H54 (cell line): ENCODE data around the gene FAM222A.

Source experiments
- DNase-seq: peaks from one replicate; pipeline ENCODE4 v3.0.0; 2011; ENCODE audit warnings: low spot score, mixed read lengths; ENCODE audit not compliant: insufficient read length
- FAIRE-seq: peaks from 3 replicates; lab custom pipeline; 2011; peaks lifted over from hg19 to GRCh38; lab: Jason Lieb, UNC
- POLR2A ChIP-seq: IDR thresholded peaks from 2 replicates; pipeline ENCODE4 v1.6.1; 2011; ENCODE audit warnings: low read depth, mild to moderate bottlenecking, low read length

Gene FAM222A

DNA sequence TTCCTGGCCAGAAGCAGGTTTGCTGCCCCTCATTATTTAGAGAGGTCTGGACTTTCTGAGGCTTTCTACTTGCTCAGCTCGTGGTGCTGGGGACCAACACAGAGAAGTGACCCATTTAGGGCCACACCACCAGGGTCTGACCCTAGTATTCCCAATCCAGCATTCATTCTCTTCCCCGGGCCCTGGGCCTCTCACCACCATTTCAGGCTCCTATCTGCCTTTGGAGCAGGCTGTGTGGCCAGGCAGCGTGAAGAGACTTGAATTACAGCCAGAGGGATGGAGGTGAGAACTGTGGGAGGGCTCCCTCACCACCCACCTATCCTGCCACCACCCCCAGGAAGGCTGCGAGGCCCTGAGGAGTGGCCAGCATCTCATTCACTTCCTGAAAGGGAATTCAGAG is 24.6 kb downstream of the FAM222A start:
- FAIRE-seq (no peak), DNase-seq (no peak)
- TF ChIP-seq POLR2A = no peak

DNA sequence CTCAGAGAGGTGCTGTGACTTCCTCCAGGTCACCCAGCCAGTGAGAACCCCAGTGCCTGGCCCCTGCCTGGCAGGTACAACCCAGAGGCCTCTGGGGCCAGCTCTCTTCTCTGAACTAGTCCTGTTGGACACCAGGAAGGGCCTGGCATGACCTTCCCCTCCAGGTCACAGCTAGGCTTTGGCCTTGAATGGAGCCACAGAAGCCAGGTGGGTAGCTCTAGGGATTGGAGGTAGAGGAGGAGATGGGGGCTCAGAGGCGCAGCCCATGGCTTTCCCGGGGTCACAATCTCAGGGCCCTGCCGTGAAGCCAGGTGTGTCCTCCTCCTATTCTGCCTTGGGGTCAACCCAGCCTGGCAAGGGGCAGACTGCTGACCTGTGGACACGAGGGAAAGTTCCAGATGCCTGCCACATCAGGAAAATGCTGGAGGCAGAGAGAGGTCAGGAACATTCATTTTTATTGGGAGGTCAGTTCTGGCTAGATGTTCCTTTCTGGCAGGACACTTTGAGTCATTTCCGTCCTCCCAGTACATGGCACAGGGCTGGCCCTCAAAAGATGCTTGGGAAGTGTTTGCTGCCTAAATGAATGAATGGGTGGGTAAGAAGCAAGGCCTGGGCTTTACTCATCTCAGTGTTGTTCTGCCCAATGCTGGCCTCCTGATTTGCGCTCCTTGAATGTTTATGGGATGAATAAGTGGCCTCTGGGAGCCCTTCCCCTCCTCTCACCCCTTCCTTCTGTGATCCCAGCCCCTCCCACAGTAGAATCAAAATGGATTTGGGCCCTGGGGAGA is 25.4 kb downstream of the FAM222A start:
- TF ChIP-seq POLR2A = no peak
- peak; percentile 96 for FAIRE-seq
- DNase-seq = peak; percentile 92

DNA sequence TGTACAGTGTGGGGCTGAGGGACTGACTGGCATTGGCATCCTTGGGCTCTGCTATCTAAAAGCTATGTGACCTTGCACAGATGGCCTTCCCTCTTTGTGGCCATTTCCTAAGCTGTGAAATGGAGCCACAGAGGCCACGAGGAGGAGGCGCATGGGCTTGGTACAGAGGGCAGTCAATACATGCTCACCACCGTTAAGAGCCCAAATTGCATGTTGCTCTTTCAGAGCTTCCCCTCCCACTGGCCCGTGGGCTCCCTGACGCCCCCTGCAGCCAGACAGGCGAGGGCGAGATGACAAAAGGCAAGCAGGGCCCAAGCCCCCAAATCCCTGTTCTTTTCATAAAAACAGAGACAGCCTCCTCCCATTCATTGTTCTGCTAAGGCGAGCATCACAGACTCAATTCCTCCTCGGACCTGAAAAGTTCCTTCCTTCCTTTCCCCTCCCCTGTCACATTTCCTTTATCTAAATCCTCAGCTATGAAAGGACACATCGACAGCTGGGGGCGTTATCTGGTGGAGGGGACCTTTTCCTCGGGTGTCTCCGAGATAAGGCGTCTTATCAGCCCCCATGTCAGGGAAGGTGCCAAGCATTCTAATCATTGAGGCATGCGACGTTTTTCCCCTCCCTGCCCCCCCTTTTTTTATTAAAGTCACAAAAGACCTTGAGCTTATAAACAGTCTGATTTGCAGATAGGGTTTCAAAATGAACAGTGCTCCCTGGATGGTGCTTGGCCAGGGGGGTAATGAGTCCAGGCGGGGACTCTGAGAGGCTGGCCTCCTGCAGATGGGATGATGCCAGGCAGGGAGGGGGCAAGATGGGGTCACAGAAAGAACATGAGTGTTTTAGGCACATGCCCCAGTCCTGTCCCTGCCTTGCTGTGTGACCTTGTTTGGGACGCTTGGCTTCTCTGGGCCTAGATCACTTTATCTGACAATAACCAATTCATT is 26.4 kb downstream of the FAM222A start:
- FAIRE-seq (no peak), DNase-seq (no peak)
- no peak for TF ChIP-seq POLR2A

DNA sequence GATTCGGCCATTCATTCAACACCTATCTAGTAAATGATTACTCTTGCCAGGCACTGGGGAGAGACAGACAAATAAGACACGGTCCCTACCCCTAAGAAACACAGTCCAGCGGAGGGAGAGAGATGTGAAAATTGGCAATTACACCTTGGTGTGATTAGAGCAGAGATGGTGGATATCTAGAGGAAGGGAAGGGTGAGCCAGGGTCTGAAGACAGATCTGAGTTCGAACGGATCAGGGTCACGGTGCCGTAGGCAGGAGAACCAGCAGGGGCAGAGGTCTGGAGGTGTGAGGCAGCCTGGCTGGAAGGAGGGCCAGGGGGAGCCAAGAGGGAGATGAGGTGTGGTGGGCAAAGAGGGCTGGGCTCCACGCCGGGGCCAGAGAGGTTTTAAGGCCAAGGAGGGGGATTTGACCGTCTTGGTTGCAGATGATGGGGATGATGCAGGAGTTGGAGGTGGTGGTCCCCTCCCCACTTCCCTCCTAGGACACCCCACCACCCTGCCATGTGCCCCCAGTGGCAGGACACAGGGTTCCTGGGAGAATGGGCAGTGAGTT is 27.1 kb downstream of the FAM222A start:
- TF ChIP-seq POLR2A = no peak
- no peak for DNase-seq
- FAIRE-seq = no peak

DNA sequence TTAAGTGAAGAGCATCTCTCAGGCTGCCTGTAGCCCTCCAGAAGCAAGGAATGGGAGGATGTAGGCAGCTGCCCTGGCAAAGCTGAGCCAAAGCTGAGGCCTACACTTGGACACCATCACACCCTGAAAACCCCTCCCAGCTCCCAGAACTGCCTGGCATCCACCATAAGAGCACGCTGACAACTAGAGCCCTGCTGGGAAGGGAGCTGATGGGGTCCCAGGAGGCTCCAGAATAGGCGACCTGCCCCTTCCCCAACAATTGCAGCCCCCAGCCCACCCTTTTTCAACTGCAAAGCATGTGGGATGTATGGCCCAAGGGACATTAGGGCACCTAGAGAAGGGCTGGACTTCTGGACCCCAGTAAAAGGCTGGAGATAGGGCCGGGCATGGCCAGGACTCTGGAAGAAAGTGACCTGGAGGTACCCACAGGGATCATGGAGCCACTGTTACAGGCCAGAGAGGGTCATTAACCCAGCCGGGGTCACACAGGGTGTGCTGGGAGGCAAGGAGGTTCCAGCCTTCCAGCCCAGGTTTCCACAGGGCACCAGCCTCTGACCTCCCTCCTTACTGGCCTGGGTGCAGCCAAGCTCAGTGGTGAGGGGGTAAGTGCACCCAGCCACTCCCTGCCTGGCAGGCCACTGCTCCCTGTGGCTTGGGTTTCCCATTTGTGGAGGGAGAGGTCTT is 27.8 kb downstream of the FAM222A start:
- TF ChIP-seq POLR2A = no peak
- FAIRE-seq (no peak), DNase-seq (no peak)

DNA sequence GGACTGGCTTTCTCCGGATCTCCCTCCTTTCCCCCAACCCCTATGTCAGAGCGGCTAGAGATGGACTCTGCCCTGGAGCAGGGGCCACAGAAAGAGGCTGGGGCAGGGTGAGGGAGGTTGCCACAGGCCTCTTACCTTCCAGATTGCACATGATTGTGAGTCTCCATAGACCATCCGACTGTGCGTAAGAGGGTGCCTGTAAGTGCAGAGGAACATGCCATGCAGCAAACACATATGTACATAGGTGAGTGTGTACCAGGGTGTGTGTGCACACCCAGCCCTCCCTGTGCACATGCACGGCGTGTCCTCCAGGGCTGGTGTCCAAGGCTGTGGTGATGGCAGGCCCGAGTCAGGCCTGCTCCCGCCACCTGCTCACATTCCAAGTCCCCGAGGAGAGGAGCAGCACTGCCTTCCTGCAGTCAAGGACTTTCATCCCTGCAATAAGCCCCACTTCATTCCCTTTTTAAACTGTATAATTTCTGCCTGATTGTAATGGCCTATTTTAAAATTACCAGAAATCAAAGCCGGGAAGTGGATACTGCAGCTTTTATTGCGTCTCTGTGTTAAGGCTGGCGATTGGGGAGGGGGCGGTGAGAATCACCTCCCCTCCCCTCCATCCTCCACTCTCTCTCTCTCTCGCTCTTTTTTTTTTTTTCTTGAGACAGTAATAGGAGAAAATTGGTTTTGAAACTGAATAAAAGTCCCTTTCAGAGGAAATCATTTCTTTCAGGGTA is 28.5 kb downstream of the FAM222A start:
- DNase-seq = no peak
- FAIRE-seq = no peak
- no peak for TF ChIP-seq POLR2A

DNA sequence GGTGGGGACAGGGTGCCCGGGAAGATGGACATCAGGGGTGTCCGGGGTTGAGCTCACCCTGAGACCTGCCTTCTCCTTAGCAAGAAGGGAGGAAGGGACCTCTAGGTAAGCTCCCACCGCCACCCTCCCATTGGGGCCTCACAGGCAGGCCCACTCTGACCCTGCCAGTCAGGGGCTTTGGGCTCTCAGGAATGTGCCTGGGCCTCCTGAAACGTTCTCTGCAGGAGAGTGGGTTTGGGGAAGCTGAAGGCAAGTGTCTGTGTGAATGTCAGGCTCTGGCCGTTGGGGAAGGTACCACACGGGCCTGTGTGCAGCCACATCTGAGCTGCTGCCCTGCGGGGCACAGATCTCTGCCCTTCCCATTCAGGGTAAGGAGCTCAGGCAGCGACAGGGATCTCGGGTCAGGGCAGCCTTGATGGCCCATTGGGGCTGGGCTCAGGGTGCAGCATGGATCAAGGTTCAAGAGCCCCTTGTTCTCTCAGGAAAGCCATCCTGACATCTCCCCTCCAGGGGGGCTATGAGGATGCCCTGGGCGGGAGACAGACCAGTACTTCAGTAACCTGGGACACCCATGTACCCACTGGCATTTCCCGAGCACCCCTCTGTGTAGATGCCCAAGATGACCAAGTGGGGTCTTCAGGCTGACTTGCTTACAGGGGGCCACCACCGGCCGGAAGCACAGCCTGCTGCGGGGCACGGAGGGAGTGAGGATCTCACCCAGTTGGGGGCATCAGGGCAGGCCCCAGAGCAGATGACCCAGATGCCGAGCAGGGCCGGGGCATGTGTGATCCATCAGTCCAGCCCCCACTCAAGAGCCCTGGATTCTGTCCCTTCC is 29.7 kb downstream of the FAM222A start:
- FAIRE-seq = no peak
- DNase-seq = no peak
- TF ChIP-seq POLR2A = no peak

DNA sequence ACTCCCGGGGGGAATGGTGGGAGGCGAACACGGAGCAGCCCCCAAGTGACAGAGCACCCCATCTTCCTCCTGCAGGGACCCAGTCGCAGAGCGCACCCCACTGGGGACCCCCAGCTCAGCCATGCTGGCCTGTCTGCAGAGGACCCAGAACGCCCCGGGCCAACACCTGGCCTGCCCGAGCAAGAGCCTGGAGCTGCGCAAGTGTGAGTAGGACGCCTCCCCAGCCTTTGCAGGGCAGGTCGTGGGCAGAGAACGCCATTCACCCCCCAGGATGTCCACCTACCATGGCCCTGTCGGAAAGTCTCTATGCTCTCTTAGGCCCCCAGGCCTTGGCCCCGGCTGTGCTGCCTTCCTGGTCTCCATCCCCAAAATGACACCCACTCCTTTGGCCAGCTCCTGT is 30.4 kb downstream of the FAM222A start:
- no peak for TF ChIP-seq POLR2A
- DNase-seq (no peak), FAIRE-seq (no peak)

DNA sequence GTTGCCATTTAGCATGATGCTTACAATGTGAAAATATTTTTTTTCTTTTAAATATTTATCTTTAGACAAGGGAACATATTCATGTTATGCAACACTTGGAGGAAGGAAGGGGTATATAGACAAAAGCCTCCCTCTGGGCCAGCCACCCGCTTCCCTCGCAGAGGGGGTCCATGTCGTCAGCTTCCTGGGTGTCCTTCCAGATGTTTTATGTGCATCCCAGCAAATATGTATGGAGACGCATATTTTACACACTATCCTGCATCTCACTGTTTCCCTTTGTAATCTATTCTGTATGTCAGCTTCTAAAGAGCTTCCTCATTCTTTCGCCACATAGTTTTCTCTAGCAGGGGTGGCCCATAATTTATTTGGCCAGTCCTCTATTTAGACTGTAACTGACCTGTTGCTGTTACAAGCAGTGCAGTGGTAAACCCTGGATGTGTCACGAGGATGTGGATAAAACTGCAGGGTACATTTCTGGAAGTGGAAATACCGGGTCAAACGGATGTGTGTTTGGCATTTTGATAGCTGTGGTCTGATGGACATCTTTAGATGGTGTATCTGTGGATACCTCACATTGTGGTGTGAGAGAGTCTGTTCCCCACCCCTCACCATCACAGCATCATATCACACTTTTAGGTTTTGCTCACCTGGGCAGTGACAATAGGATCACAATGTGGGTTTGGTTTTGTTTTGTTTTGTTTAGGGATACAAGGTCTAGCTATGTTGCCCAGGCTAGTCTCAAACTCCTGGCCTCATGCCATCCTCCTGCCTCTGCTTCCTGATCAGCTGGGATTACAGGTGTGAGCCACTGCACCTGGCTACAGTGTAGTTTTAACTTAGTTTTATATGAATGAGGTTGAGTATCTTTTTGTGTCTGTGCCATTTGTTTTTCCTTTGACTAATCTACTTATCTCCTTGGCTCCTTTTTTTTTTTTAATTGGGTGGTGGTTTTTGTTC is 31.6 kb downstream of the FAM222A start:
- FAIRE-seq (no peak), DNase-seq (no peak)
- no peak for TF ChIP-seq POLR2A

DNA sequence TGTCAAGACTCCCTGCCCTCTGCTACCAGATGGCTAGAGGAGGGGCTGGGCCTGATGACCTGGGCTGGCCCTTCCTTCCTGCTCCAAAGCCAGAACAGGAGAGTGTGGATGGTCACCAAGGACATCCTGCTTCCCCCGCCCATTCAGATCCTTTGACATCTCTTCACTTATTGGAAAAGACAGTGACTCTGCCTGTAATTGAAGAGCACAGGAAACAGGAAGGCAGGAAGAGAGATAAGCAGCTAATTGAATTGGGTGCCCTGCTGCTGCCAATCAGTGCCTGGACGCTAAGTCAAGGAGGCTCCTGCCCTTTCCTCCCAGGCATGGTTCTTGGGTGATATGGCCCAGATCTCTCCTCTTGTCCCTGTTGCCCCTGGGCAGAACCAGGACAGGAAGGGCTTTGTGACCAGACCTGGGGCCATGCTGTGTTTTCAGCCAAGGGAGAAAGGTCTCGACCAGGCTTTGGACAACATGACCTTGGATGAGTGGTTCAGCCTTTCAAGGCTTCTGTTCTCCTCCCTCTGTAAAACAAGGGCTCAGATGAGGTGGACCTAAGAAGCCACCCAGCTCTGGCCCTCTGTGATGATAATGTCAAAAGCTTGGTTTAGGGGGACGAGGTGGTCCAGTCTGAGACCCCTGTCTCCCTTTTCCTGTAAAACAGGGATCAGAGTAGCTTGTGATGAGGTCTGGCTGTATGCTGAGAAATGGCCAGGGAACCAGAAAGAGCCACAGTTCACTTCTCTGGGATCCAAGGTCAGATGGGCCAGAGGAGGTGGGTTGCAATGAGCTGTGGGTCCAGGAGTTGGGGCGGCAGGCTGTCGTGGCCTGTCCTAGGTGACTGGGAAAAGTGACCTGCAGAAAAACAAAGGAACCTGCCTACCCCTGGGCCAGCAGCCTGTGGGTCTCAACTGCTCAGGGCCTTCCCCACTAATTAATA is 38.8 kb downstream of the FAM222A start:
- no peak for TF ChIP-seq POLR2A
- FAIRE-seq (no peak), DNase-seq (no peak)
